Glutamatergic neuron (in vitro differentiated cells): ENCODE measurements around the gene MELK. TPM values are rescaled to one million over a fixed set of nuclear protein-coding genes. Genes with fewer than 3 reads are reported as not detected.
"Not testable (repeated sequence)": the region's sequence is repeated elsewhere in the genome, so short reads cannot be mapped to it uniquely, and the experiment has no call there.

ENCODE experiments used
- DNase-seq: peaks from one replicate; pipeline ENCODE4 v3.0.0; 2022
- H3K27ac Mint-ChIP-seq: one replicate; pipeline ENCODE4 v1.8.0; 2020; ENCODE audit warnings: mild to moderate bottlenecking, mixed read lengths, inconsistent platforms; ENCODE audit not compliant: unreplicated experiment
- H3K27me3 Mint-ChIP-seq: one replicate; pipeline ENCODE4 v1.8.0; 2020; ENCODE audit warnings: mild to moderate bottlenecking, moderate library complexity, mixed read lengths, inconsistent platforms; ENCODE audit not compliant: unreplicated experiment
- H3K36me3 Mint-ChIP-seq: one replicate; pipeline ENCODE4 v1.8.0; 2020; ENCODE audit warnings: mild to moderate bottlenecking, mixed read lengths, inconsistent platforms; ENCODE audit not compliant: unreplicated experiment
- H3K4me1 Mint-ChIP-seq: one replicate; pipeline ENCODE4 v1.8.0; 2020; ENCODE audit warnings: mild to moderate bottlenecking, low read depth, mixed read lengths, inconsistent platforms; ENCODE audit not compliant: unreplicated experiment
- H3K4me3 Mint-ChIP-seq: one replicate; pipeline ENCODE4 v1.8.0; 2020; ENCODE audit warnings: mild to moderate bottlenecking, mixed read lengths, inconsistent platforms; ENCODE audit not compliant: unreplicated experiment
- H3K9me3 Mint-ChIP-seq: one replicate; pipeline ENCODE4 v1.8.0; 2020; ENCODE audit warnings: mild to moderate bottlenecking, moderate library complexity, mixed read lengths, inconsistent platforms; ENCODE audit not compliant: unreplicated experiment
- total RNA-seq: library from RNA; stranded (reverse); fragmentation: NEBNext Ultra II Directional; extraction: Animal tissue kit (Norgen Biotek cat#: 25700); gene quantifications from one replicate; pipeline ENCODE4 v1.2.1, GENCODE V29; 2021; ENCODE audit not compliant: unreplicated experiment
- TF ChIP-seq, protein P1 (sequence below): fragments of 200-600 bp; sonication (generic); IDR thresholded peaks from one replicate; pipeline ENCODE4 v1.5.0; 2021; ENCODE audit not compliant: partially characterized antibody, unreplicated experiment

The MELK gene
- total RNA-seq, 1 donor from 2014 or later = 7.2 TPM

DNA sequence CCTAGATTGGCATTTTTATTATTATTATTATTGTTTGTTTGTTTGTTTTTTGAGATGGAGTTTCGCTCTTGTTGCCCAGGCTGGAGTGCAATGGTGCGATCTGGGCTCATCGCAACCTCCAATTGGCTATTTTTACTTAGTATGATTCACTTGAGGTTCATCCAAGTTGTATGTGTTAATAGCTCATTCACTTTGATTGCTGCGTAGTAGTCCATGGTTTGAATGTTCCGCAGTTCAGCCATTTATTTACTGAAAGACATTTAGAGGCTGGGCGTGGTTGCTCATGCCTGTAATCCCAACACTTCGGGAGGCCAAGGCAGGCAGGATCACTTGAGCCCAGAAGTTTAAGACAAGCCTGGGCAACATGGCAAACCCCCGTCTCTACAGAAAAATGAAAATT, 22.6 kb upstream of the MELK start:
- no peak for DNase-seq
- Mint-ChIP-seq H3K4me3 (no peak overlapping the region), H3K4me1 (no peaks in the 10 kb centered on the region), H3K27me3 (no peaks in the 10 kb centered on the region), H3K27ac (no peak overlapping the region), H3K36me3 (no peaks in the 10 kb centered on the region), H3K9me3 (no peaks in the 10 kb centered on the region)
- TF ChIP-seq, protein P1, sequence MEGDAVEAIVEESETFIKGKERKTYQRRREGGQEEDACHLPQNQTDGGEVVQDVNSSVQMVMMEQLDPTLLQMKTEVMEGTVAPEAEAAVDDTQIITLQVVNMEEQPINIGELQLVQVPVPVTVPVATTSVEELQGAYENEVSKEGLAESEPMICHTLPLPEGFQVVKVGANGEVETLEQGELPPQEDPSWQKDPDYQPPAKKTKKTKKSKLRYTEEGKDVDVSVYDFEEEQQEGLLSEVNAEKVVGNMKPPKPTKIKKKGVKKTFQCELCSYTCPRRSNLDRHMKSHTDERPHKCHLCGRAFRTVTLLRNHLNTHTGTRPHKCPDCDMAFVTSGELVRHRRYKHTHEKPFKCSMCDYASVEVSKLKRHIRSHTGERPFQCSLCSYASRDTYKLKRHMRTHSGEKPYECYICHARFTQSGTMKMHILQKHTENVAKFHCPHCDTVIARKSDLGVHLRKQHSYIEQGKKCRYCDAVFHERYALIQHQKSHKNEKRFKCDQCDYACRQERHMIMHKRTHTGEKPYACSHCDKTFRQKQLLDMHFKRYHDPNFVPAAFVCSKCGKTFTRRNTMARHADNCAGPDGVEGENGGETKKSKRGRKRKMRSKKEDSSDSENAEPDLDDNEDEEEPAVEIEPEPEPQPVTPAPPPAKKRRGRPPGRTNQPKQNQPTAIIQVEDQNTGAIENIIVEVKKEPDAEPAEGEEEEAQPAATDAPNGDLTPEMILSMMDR = no peak

DNA sequence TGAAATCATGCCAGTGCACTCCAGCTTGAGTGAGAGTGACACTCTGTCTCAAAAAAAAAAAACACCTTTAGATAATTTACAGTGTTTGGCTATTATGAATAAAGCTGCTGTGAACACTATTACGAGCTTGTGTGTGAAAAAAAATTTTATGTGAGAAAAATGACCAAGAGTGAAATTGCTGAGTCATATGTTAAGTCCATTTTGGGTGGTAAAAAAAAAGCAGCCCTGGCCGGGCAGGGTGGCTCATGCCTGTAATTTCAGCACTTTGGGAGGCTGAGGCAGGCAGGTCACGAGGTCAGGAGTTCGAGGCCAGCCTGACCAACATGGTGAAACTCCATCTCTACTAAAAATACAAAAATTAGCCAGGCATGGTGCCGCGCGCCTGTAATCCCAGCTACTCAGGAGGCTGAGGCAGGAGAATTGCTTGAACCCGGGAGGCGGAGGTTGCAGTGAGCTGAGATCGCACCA, 22.0 kb upstream of the MELK start:
- H3K27me3 Mint-ChIP-seq, H3K27ac Mint-ChIP-seq, H3K9me3 Mint-ChIP-seq, DNase-seq, H3K4me3 Mint-ChIP-seq, H3K36me3 Mint-ChIP-seq, H3K4me1 Mint-ChIP-seq: not testable (repeated sequence)

DNA sequence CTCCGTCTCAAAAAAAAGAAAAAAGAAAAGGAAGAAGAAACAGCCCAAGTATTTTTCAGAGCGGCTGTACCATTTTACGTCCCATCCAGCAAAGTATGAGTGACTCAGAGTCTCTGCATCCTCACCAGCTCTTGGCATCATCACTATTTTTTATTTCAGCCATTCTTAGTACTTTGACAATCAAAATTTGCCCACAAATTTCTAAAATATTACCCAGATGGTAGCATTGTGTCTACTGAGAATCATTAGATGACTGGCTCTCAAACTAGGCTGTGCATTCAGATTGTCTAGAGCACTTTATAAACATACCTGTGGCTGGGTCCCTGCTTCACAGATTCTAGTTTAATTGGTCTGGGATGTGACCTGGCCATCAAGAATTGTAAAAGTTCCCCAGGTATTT, 21.6 kb upstream of the MELK start:
- Mint-ChIP-seq H3K27ac (no peak overlapping the region), H3K9me3 (no peaks in the 10 kb centered on the region), H3K4me3 (no peak overlapping the region), H3K36me3 (no peaks in the 10 kb centered on the region), H3K4me1 (no peaks in the 10 kb centered on the region), H3K27me3 (no peaks in the 10 kb centered on the region)
- no peak for DNase-seq
- TF ChIP-seq, protein P1 = no peak

DNA sequence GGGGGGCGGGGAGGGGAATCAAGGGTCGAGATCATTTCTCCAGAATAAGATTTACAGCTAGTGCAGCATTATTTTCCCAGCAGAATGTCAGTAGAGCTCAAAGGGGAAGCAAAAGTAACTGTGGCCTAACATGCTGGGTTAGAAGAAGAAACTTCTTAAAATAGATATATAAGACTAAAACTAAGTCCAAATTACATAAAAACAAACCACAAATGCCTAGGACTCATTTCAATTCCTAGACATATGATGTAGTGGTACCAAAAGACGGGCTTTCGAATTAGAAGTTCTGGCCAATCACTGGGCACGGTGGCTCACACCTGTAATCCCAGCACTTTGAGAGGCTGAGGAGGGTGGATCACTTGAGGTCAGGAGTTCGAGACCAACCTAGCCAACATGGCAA, 20.8 kb upstream of the MELK start:
- DNase-seq = no peak
- no peaks in the 10 kb centered on the region for H3K9me3 Mint-ChIP-seq
- no peak overlapping the region for H3K27ac Mint-ChIP-seq
- no peak overlapping the region for H3K4me3 Mint-ChIP-seq
- no peaks in the 10 kb centered on the region for H3K4me1 Mint-ChIP-seq
- H3K27me3 Mint-ChIP-seq = no peaks in the 10 kb centered on the region
- TF ChIP-seq, protein P1 = no peak
- H3K36me3 Mint-ChIP-seq = no peaks in the 10 kb centered on the region

DNA sequence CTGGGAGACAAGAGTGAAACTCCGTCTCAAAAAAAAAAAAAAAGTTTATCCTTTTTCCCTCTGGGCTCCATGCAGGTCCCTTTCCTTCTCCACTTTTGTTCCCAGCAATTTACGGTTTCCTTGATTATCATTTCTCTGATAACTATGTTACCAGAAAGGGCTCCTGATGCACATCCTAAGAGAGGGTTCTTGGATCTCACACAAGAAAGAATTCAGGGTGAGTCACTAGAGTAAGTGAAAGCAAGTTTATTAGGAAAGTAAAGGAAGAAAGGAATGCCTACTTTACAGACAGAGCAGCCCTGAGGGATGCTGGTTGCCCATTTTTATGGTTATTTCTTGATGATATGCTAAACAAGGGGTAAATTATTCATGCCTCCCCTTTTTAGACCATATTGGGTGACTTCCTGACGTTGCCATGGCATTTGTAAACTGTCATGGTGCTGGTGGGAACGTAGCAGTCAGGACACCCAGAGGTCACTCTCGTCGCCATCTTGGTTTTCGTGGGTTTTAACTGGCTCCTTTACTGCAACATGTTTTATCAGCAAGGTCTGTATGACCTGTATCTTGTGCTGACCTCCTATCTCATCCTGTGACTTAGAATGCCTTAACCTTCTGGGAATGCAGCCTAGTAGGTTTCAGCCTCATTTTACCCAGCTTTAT, 13.5 kb upstream of the MELK start:
- no peak for DNase-seq
- Mint-ChIP-seq H3K27me3 (no peaks in the 10 kb centered on the region), H3K4me1 (no peaks in the 10 kb centered on the region), H3K27ac (no peak overlapping the region), H3K4me3 (no peak overlapping the region), H3K9me3 (no peaks in the 10 kb centered on the region), H3K36me3 (no peaks in the 10 kb centered on the region)
- TF ChIP-seq, protein P1 = no peak
